ENCODE data around the gene NME3.

DNA sequence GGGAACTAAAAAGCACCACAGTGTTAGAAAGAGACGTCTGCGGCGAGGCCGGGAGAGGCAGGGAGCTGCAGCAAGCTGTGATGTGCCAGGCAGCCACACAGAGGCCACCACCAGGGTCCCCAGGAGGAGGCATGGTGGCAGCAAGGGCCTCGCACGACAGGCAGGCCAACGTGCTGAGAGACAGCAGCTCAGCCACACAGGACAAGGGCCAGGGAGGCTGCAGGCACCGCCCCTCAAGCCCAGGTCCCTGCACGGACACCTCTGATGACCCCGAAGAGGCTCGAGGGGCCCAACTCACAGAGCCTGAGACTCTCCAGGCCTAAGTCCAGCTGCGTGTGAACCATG lies 49.6 kb upstream of the NME3 start:
- TF ChIP-seq, protein P1, sequence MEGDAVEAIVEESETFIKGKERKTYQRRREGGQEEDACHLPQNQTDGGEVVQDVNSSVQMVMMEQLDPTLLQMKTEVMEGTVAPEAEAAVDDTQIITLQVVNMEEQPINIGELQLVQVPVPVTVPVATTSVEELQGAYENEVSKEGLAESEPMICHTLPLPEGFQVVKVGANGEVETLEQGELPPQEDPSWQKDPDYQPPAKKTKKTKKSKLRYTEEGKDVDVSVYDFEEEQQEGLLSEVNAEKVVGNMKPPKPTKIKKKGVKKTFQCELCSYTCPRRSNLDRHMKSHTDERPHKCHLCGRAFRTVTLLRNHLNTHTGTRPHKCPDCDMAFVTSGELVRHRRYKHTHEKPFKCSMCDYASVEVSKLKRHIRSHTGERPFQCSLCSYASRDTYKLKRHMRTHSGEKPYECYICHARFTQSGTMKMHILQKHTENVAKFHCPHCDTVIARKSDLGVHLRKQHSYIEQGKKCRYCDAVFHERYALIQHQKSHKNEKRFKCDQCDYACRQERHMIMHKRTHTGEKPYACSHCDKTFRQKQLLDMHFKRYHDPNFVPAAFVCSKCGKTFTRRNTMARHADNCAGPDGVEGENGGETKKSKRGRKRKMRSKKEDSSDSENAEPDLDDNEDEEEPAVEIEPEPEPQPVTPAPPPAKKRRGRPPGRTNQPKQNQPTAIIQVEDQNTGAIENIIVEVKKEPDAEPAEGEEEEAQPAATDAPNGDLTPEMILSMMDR (IDR thresholded peaks at IDR 0.05) = no peak
- TF ChIP-seq EZH2 (IDR thresholded peaks at IDR 0.05) = no peak

Data from neural progenitor cell (in vitro differentiated cells).